GM18511 (cell line): ENCODE data around the gene STX1B.

Experiments
- ATAC-seq: cut with Tn5 transposase; IDR thresholded peaks from one replicate; pipeline ENCODE4 v1.9.1; 2021; ENCODE audit warnings: mild to moderate bottlenecking, moderate library complexity; ENCODE audit not compliant: unreplicated experiment

The STX1B gene

GRCh38 chr16:30980434-30980833, 30.0 kb downstream of the STX1B start:
- ATAC-seq, result no peak

- no peak for ATAC-seq
Observed at GRCh38 chr16:30980023-30980371, 30.4 kb downstream of the STX1B start.

DNA sequence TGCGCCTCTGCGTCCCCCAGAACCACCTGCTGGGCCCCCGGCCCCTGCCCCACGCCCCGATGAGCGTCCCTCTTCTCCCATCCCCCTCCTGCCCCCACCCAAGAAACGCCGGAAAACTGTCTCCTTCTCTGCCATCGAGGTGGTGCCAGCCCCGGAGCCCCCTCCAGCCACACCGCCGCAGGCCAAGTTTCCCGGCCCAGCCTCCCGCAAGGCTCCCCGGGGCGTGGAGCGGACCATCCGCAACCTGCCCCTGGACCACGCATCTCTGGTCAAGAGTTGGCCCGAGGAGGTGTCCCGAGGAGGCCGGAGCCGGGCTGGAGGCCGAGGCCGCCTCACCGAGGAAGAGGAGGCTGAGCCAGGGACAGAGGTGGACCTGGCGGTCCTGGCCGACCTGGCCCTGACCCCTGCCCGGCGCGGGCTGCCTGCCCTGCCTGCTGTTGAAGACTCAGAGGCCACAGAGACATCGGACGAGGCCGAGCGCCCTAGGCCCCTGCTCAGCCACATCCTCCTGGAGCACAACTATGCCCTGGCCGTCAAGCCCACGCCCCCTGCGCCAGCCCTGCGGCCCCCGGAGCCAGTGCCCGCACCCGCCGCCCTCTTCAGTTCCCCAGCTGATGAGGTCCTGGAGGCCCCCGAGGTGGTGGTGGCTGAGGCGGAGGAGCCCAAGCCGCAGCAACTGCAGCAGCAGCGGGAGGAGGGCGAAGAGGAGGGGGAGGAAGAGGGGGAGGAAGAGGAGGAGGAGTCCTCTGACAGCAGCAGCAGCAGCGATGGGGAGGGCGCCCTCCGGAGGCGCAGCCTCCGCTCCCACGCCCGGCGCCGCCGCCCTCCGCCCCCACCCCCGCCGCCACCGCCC, 31.0 kb downstream of the STX1B start:
- ATAC-seq, result no peak

GRCh38 chr16:30977502-30977901, 32.9 kb downstream of the STX1B start:
- ATAC-seq, result no peak

DNA sequence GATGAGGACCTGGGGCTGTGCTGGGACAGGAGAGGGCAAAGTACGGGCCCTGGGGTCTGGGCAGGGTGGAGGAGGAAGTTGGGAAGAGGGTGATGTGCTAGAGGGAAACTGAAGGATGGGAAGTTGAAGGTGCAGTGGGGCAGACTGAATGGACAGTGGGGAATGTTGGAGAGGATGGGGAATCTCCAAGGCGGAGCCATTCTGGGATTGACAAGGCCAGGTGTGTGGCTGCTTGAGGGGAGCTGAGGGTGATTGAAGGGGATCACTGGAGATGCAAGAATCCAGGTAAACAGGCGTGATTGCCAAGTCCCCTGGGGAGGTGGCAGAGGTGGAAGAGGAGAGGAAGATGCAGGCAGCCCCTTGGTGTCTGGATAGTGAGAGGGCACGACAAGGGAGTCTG, 34.0 kb downstream of the STX1B start:
- ATAC-seq, result no peak

DNA sequence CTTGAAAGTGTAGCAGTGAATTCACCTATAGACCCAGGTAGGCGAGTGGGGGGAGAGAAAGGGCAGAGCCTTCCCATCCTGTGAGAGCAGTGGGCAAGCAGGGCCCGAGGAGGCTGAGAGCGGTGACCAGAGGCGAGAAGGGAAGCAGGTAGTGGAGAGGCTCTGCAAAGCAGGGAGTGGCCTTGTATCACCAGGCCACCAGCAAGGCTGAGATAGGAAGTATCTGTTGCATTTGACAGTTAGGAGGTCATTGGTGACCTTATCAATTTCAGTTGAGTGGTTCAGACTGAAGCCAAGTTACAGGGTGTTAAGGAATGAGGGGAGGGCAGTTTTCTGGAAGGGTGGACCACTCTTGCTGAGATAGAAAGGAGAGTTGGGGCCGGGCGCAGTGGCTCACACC, 36.1 kb downstream of the STX1B start:
- ATAC-seq, result no peak

DNA sequence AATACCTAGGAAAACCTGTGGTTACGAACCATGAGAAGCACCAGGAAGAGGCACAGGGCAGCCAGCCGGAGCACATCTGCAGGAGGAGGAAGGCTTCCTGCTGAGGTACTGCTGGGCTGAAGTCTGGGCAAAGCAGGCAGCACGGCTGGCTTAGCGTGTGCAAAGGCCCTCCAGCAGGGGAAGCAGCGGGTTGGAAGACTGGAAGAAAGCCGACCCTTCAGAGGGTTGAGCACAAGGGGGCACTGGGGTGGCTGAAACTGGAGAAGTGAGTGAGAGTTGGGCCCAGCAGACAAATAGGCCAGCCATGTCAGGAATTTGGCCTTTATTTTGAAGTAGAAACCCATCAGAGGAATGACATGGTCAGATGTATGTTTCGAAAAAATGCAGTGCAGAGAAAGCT, 37.6 kb downstream of the STX1B start:
- no peak for ATAC-seq

- ATAC-seq, result no peak
Observed at GRCh38 chr16:30971298-30971697, 39.1 kb downstream of the STX1B start.

GRCh38 chr16:30969246-30969842, 41.1 kb downstream of the STX1B start:
- no peak for ATAC-seq

DNA sequence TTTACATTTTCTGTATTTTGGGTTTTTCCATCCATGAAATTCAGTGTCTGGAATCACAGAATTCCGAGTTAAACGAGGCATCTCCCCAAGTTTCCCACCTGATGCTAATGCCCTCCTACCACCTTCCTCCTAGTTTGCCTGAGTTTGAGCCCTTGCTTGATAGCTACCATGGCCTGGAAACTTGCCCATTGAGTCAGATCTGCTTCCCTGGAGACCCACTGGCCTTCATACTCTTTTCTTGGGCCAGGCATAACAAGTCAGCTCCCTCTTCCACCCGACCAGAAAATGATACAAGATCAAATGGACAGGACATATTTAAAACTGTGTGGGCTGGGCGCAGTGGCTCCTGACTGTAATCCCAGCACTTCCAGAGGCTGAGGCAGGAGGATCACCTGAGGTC, 42.6 kb downstream of the STX1B start:
- no peak for ATAC-seq

DNA sequence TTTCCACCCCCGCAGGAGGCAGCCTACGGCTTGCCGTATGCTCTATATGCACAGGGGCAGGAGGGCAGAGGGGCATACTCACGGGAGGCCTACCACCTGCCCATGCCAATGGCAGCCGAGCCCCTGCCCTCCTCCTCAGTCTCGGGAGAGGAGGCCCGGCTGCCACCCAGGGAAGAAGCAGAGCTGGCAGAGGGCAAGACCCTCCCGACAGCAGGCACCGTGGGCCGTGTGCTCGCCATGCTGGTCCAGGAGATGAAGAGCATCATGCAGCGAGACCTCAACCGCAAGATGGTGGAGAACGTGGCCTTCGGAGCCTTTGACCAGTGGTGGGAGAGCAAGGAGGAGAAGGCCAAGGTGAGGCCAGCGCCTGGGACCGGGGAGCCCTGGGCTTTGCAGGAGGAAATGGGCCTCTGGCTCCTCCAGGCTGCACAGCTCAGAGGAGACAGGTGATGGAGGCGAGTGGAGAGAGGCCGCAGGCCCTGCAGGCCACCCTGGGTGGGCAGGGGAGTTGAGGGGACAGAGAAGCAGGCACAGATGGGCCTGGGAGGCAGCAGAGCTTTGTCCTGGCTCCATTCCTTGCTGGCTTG, 44.3 kb downstream of the STX1B start:
- no peak for ATAC-seq

GRCh38 chr16:30965436-30965835, 45.0 kb downstream of the STX1B start:
- no peak for ATAC-seq

- ATAC-seq, result no peak
Observed at GRCh38 chr16:30964574-30965226, 45.7 kb downstream of the STX1B start.

GRCh38 chr16:30963925-30964511, 46.4 kb downstream of the STX1B start:
- ATAC-seq, result no peak

DNA sequence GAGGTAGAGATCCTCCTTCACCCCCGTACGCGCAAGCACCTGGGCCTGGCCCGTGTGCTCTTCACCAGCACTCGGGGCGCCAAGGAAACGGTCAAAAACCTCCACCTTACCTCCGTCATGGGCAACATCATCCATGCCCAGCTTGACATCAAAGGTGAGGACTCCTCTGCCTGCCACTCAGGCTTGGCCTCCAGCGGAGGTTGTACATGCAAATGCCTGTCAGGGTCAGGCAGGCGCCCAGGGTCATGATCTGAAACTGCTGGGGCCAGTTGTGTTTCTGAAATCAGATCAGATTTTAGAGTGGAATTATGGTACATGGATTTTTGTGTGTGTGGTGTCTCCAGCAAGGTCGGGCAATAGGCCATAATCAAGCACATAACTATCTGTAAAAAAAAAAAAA, 49.1 kb downstream of the STX1B start:
- no peak for ATAC-seq

- ATAC-seq, result peak; percentile 37
Observed at GRCh38 chr16:30958175-30959079, 52.0 kb downstream of the STX1B start.

GRCh38 chr16:30957456-30958174, 52.8 kb downstream of the STX1B start, which contains the start of gene SETD1A:
Gene SETD1A, plus strand, starts transcription at chr16:30957754. Its CDS starts 978 bp downstream, at chr16:30958732.
- ATAC-seq, result peak; percentile 88

GRCh38 chr16:30956601-30957455, 53.6 kb downstream of the STX1B start:
- peak; percentile 62 for ATAC-seq

GRCh38 chr16:30954993-30955392, 55.4 kb downstream of the STX1B start:
- ATAC-seq, result no peak
